ELF-1 (cell line): ENCODE measurements around the gene RIMBP2.
"Not testable (repeated sequence)": the region's sequence is repeated elsewhere in the genome, so short reads cannot be mapped to it uniquely, and the experiment has no call there.

Source experiments
- DNase-seq: peaks from one replicate; pipeline ENCODE4 v3.0.0-alpha.2; 2016; ENCODE audit warnings: low read depth, low spot score

Gene RIMBP2, protein sequence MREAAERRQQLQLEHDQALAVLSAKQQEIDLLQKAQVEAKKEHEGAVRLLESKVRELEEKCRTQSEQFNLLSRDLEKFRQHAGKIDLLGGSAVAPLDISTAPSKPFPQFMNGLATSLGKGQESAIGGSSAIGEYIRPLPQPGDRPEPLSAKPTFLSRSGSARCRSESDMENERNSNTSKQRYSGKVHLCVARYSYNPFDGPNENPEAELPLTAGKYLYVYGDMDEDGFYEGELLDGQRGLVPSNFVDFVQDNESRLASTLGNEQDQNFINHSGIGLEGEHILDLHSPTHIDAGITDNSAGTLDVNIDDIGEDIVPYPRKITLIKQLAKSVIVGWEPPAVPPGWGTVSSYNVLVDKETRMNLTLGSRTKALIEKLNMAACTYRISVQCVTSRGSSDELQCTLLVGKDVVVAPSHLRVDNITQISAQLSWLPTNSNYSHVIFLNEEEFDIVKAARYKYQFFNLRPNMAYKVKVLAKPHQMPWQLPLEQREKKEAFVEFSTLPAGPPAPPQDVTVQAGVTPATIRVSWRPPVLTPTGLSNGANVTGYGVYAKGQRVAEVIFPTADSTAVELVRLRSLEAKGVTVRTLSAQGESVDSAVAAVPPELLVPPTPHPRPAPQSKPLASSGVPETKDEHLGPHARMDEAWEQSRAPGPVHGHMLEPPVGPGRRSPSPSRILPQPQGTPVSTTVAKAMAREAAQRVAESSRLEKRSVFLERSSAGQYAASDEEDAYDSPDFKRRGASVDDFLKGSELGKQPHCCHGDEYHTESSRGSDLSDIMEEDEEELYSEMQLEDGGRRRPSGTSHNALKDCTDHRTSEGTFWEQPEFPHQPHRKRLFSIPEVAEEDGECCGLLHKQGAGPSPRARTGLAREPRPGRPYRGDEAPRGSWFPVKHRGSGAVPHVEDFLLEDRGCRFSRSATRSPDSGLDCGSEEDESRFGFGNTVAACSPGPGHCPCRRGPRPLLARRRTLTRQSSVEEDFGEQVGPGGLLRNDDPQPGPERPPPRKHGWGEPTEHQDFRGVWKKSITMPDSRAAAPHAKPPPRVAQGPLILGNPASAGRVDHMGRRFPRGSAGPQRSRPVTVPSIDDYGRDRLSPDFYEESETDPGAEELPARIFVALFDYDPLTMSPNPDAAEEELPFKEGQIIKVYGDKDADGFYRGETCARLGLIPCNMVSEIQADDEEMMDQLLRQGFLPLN (N-terminal part only)

GRCh38 chr12:130715998-130716968 lies at the start of gene RIMBP2:
TSS of gene RIMBP2 (minus strand) at chr12:130716299. CDS start at chr12:130479013, 237,286 bp downstream.
- DNase-seq = peak; percentile 75

- DNase-seq = no peak
Measured at GRCh38 chr12:130765186-130765659, 49.1 kb upstream of the RIMBP2 start.

- peak; percentile 45 for DNase-seq
Measured at GRCh38 chr12:130764475-130765185, 48.5 kb upstream of the RIMBP2 start.

- DNase-seq = no peak
Measured at GRCh38 chr12:130764073-130764472, 48.0 kb upstream of the RIMBP2 start.

- DNase-seq = no peak
Measured at GRCh38 chr12:130762319-130762675, 46.2 kb upstream of the RIMBP2 start.

DNA sequence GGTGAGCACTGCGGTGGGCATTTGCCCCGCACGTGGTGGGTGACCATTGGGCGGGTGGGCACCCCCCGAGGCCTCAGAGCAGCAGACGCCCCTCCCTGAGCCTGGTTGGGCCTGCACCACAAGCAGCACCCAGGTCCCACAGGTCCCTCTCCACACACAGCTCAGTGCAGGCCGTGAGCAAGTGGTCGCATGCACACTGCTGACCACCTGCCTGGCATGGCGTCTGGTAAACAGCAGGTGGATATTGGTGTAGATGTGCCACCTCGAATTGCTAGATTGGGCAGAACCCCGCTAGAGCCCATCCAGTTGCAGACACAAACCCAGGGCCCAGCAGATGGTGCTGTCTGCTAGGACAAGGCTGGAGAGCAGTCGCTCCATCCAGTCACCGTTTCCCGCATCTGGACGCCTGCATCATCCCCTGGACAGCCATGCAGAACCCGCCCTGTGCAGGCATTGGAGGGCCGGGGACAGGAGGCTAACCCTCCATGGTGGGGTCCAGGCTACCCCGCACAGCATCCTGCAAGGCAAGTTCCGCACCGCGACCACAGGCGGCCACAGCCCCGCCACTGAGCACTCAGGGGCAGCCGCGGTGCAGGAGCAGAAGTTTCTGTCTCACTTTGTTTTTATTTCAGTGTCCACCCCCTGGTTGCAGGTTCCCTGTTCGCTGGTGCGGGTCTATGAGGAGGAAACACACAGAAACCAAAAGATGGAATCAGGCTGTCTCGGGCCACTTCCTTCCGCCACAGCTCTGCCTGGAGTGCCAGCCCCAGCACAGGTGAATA lies 45.6 kb upstream of the RIMBP2 start:
- DNase-seq = peak; percentile 78

DNA sequence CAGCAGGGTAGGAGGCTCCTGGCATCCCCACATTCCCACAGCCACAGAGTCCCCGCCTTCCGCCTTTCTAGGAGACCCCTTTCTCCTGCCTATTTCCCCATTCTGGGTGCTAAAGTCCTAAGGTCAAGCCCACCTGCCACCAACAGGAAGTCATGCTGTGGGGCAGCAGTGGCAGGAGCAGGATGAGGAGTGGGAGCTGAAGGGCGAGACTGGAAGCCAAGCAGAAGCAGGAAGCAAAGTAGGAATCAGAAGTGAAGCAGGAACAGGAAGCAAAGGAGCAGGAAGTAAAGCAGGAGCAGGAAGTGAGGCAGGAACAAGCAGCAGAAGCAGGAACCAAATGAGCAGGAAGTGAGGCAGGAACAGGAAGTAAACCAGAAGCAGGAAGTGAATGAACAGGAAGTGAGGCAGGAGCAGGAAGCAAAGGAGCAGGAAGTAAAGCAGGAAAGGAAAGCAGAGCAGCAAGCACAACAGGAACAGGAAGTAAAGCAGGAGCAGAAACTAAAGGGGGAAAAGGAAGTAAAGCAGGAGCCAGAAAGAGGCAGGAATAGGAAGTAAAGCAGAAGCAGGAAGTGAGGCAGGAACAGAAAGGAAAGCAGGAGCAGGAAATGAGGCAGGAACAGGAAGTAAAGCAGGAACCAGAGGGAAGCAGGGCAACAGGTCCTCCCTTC lies 38.3 kb upstream of the RIMBP2 start:
- DNase-seq = no peak

GRCh38 chr12:130752692-130753230 lies 36.7 kb upstream of the RIMBP2 start:
- DNase-seq = peak; percentile 82

DNA sequence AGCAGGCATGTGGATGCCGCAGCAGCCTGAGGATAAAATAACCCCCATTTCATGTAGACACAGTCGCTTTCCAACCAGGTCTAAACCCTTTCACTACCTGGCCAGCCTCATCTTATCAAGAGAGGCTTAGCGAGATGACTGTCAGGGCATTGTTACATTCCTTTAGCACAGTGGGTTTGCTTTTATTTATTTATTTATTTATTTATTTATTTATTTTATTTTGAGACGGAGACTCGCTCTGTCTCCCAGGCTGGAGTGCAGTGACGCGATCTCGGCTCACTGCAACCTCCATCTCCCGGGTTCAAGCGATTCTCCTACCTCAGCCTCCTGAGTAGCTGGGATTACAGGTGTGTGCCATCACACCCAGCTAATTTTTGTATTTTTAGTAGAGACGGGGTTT lies 35.9 kb upstream of the RIMBP2 start:
- not testable (repeated sequence) for DNase-seq

DNA sequence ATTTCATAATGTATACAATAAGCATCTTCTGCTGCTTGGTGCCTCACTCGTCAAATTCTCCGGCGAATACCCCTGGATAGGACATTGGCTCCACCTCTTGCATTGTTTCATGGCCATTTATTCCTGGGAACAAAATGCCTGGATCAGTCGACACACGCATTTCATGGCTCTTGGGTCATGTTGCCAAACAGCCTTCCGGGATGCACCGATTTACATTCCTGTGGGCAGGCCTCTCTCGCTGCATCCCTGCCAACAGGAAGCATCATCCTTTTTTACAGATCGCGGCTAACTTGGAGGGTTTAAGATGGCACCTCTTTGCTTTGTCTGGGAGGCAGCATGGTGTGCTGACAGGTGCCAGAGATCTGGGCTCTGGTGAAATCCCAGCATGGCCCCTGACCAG lies 32.7 kb upstream of the RIMBP2 start:
- DNase-seq = no peak

- peak; percentile 91 for DNase-seq
Measured at GRCh38 chr12:130747867-130748740, 32.0 kb upstream of the RIMBP2 start.

DNA sequence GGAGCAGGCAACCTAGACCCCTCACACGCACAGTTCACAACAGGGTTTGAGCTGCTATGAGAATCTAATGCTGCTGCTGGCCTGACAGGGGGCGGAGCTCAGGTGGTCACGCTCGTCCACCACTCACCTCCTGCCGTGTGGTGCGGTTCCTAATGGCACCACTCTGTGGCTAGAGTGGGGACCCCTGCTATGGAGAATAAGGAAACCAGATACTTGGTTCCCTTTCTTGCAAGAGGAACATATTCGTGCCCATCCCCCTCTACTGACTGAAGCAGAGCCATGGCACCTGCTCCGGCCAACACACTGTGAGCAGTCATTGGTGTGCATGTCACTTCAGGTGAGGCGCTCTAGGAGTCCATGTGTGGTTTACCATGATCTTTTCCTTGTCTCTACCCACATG lies 30.4 kb upstream of the RIMBP2 start:
- DNase-seq = no peak

GRCh38 chr12:130745921-130746320 lies 29.8 kb upstream of the RIMBP2 start:
- DNase-seq = no peak

DNA sequence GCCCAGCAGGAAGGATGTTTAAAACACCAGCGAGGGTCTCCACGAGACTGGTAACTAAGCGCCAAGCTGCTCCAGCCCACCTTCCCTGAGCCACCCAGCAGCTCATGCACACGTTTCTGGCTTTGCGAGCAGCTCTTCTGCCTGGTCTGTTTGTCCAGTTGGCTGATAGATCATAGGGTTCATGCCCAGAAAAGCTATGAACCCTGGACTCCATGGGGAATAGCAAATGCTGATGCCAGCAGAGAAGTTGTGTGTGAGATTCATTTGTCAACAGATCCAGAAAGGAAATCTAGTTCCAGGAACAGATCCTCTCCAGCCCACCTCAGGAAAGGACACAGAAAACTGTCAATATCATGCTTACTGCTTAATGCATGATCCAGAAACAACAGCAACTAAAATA lies 28.2 kb upstream of the RIMBP2 start:
- DNase-seq = no peak

GRCh38 chr12:130743606-130744005 lies 27.5 kb upstream of the RIMBP2 start:
- no peak for DNase-seq

DNA sequence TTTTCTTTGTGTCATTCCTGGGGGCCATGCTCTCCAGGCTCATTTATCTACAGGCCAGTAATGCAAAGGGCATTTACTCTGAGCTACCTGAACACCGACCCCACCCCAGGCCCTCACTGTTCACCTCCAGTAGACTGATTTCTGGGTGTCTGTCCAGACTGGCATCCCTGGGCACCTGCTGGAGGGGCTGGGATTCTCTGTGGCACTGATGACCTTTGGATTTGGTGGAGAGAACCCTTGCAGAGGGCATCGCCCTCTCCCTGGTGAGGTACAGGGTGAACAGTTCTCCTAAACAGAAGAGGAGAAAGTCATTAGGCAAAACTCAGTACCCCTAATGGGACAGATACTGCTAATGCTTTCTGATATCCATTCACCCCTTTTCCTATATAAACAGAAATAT lies 27.1 kb upstream of the RIMBP2 start:
- DNase-seq = no peak

- no peak for DNase-seq
Measured at GRCh38 chr12:130742716-130743115, 26.6 kb upstream of the RIMBP2 start.
